Body of pancreas (tissue), 4 donors: ENCODE measurements around the gene DLGAP5. TPM values are rescaled to one million over a fixed set of nuclear protein-coding genes. Genes with fewer than 3 reads are reported as not detected.

Experiments used
- ATAC-seq: fragments of 150-250 bp; one replicate; pipeline ENCODE4 v1.9.1; 2016
- DNase-seq, 4 donors: peaks; one replicate each; pipeline ENCODE4 v3.0.0-alpha.2; 2019
- H3K27ac ChIP-seq, 4 donors: fragments of 200-600 bp; sonication (generic); 1 replicate in 3 of 4; 2 replicates in 1 of 4; pipeline versions ENCODE4 v1.5.1 to v1.6.1; 2016 to 2019; ENCODE audit warnings: mild to moderate bottlenecking in 1 of 4, mixed read lengths in 1 of 4, moderate library complexity in 1 of 4
- H3K27me3 ChIP-seq, 2 donors: fragments of 200-600 bp; sonication (generic); one replicate each; pipeline ENCODE4 v1.6.0; 2016; ENCODE audit warnings: mild to moderate bottlenecking in 1 of 2
- H3K36me3 ChIP-seq, 2 donors: fragments of 200-600 bp; sonication (generic); replicated peaks in 1 of 2; 2 replicates each; pipeline ENCODE4 v1.5.1; 2016; ENCODE audit warnings: low read depth in 2 of 2; ENCODE audit not compliant: insufficient read depth in 1 of 2
- H3K4me1 ChIP-seq: fragments of 200-600 bp; sonication (generic); one replicate; pipeline ENCODE4 v1.6.0; 2016
- H3K4me3 ChIP-seq, 2 donors: fragments of 200-600 bp; sonication (generic); 1 replicate in 1 of 2; 2 replicates in 1 of 2; pipeline ENCODE4 v1.5.1; 2016 to 2019
- H3K9me3 ChIP-seq, 3 donors: fragments of 200-600 bp; sonication (generic); 1 replicate in 2 of 3; 2 replicates in 1 of 3; pipeline ENCODE4 v1.5.1; 2016
- CTCF ChIP-seq, 7 experiments: fragments of 450-650 bp in 4 of 7; fragments of 200-600 bp in 3 of 7; sonication (generic) in 3 of 7; IDR thresholded peaks; one replicate each; pipeline ENCODE4 v1.5.1; 2016 to 2019; ENCODE audit warnings: antibody characterized with exemption in 7 of 7
- POLR2A ChIP-seq, 3 donors: fragments of 450-650 bp; IDR thresholded peaks; one replicate each; pipeline ENCODE4 v1.6.1; 2016; ENCODE audit warnings: antibody characterized with exemption in 3 of 3, mild to moderate bottlenecking in 2 of 3
- WGBS, 2 donors: methylation state at CpG; one replicate each; pipeline ENCODE4 v1.1.5; 2017; 5-methylcytosine and 5-hydroxymethylcytosine counted together
- intact Hi-C: fragments of 100-400 bp; cut with DNase I; formaldehyde crosslinking; loops from one replicate; pipeline ENCODE4 v1.15.1; 2023
- total RNA-seq, 2 donors: library from RNA; depleted of rRNA; stranded (reverse); fragments of >200 nt; gene quantifications; one replicate each; pipeline ENCODE4 v1.1.0, GENCODE V29; 2016

Gene DLGAP5
- total RNA-seq, 2 donors from 2014 or later, result not detected

GRCh38 chr14:55129086-55129427 lies 62.3 kb downstream of the DLGAP5 start, which contains the start of gene LGALS3:
Gene LGALS3, plus strand, starts transcription at chr14:55129252. Its CDS starts 8,122 bp downstream, at chr14:55137374.
- no peaks in the 10 kb centered on the region for H3K36me3 ChIP-seq
- H3K4me3 ChIP-seq, result peak within 1 kb of the TSS; percentile 31 to 57
- H3K9me3 ChIP-seq, result no peaks in the 10 kb centered on the region
- intact Hi-C loops, result no loop called here
- H3K27ac ChIP-seq, result peak within 1 kb of the TSS; percentile 83 to 91 (median 88)
- 0% methylated on average over 16 of the region's 50 CpGs; no CpG with 5 or more reads in 1 of the 2 donors for WGBS, 2 donors
- ATAC-seq, result peak; percentile 88
- H3K4me1 ChIP-seq, result peaks cover 35% of the 10 kb centered on the region
- no peaks in the 10 kb centered on the region for H3K27me3 ChIP-seq
- no peak for TF ChIP-seq CTCF (IDR thresholded peaks at IDR 0.05)
- peak in 1 of 3 donors; percentile 92 for TF ChIP-seq POLR2A (IDR thresholded peaks at IDR 0.05)
- DNase-seq, result peak; percentile 75 to 84 (median 80)

GRCh38 chr14:55128386-55129085 lies 62.8 kb downstream of the DLGAP5 start:
- intact Hi-C loops, result no loop called here
- Histone ChIP-seq H3K4me3 (peak overlapping the region; percentile 31 to 57), H3K27me3 (no peaks in the 10 kb centered on the region), H3K4me1 (peaks cover 33% of the 10 kb centered on the region), H3K9me3 (no peaks in the 10 kb centered on the region), H3K27ac (peak overlapping the region; percentile 83 to 91 (median 88)), H3K36me3 (no peaks in the 10 kb centered on the region)
- no peak for ATAC-seq
- DNase-seq, result no peak
- 21% methylated on average over 13 to 15 of the region's 20 CpGs for WGBS, 2 donors
- TF ChIP-seq POLR2A (IDR thresholded peaks at IDR 0.05), result peak in 2 of 3 donors; percentile 41 to 55
- no peak for TF ChIP-seq CTCF (IDR thresholded peaks at IDR 0.05)

GRCh38 chr14:55127460-55127951 lies 63.9 kb downstream of the DLGAP5 start:
- Histone ChIP-seq H3K36me3 (no peaks in the 10 kb centered on the region), H3K9me3 (no peaks in the 10 kb centered on the region), H3K27me3 (no peaks in the 10 kb centered on the region), H3K4me1 (peaks cover 38% of the 10 kb centered on the region), H3K4me3 (no peak overlapping the region), H3K27ac (no peak overlapping the region)
- 43 to 58% methylated on average over 2 of the region's 2 CpGs for whole genome bisulfite sequencing, 2 donors
- ATAC-seq (no peak), DNase-seq (no peak)
- intact Hi-C loops, result no loop called here
- TF ChIP-seq POLR2A (IDR thresholded peaks at IDR 0.05) (no peak), CTCF (IDR thresholded peaks at IDR 0.05) (no peak)

- H3K9me3 ChIP-seq, result no peaks in the 10 kb centered on the region
- no peak overlapping the region for H3K4me3 ChIP-seq
- no peaks in the 10 kb centered on the region for H3K27me3 ChIP-seq
- WGBS, 2 donors, result 62 to 68% methylated on average over 5 of the region's 5 CpGs
- no peaks in the 10 kb centered on the region for H3K36me3 ChIP-seq
- intact Hi-C loops, result no loop called here
- H3K27ac ChIP-seq, result no peak overlapping the region
- DNase-seq (no peak), ATAC-seq (no peak)
- H3K4me1 ChIP-seq, result peaks cover 44% of the 10 kb centered on the region
- TF ChIP-seq POLR2A (IDR thresholded peaks at IDR 0.05) (no peak), CTCF (IDR thresholded peaks at IDR 0.05) (no peak)
These were observed 64.4 kb downstream of the DLGAP5 start for GRCh38 chr14:55126932-55127459.
